Measurements from ENCODE around the gene BCL2.

Gene BCL2

GRCh38 chr18:63326011-63326410 lies 6.4 kb upstream of the BCL2 start:
- DNase-seq (ENCODE audit: low read depth in 2 of 2), result no peak

GRCh38 chr18:63325086-63325686 lies 5.6 kb upstream of the BCL2 start:
- DNase-seq (ENCODE audit: low read depth in 2 of 2), result no peak

DNA sequence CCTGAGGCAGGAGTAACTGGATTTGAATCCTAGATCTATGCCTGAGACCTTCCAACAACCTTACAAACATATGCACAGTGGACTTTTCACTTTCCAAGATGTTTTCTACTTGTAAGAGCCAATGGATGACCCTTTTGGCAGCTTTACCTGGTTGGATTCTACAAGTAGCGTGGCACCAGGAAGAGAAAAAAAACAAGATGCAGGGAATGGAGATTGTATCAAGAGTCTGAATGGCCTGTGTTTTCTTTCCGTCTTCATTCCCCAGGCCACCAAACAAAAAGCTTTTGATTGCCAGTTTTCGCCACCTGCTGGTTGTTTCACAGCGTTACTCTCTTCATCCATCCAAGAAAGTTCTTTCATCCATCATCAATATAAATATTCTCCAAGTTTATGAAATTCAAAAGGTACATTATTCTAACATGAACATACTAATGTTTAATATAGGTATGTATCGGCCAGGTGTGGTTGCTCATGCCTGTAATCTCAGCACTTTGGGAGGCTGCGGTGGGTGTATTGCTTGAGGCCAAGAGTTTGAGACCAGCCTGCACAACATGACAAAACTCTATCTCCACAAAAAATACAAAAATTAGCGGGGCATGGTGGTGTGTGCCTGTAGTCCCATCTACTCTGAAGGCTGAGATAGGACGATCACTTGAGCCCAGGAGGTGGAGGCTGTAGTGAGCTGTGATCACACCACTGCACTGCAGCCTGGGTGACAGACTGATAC lies 3.5 kb upstream of the BCL2 start:
- peak; percentile 38 to 58 for DNase-seq (ENCODE audit: low read depth in 2 of 2)

GRCh38 chr18:63322206-63322605 lies 2.6 kb upstream of the BCL2 start:
- no peak for DNase-seq (ENCODE audit: low read depth in 2 of 2)

DNA sequence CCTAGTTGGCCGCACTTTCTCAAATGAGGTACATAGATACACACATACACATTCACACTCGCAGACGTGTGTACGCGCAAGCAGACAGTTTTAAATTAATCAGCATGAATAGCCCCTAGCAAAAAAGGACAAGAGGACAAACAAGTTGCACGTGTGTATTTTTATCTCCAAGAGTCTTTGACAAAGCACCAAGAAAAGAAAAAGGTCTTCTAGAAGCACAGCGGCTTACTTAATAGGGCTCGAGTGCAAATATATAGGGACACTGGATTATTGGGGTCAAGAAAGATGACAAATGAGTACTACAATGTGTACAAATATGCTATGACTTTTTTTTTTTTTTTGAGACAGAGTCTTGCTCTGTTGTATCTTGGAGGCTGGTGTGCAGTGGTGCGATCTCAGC lies 1.7 kb upstream of the BCL2 start:
- DNase-seq (ENCODE audit: low read depth in 2 of 2), result no peak

GRCh38 chr18:63320975-63321265 lies 1.4 kb upstream of the BCL2 start:
- DNase-seq (ENCODE audit: low read depth in 2 of 2), result no peak

DNA sequence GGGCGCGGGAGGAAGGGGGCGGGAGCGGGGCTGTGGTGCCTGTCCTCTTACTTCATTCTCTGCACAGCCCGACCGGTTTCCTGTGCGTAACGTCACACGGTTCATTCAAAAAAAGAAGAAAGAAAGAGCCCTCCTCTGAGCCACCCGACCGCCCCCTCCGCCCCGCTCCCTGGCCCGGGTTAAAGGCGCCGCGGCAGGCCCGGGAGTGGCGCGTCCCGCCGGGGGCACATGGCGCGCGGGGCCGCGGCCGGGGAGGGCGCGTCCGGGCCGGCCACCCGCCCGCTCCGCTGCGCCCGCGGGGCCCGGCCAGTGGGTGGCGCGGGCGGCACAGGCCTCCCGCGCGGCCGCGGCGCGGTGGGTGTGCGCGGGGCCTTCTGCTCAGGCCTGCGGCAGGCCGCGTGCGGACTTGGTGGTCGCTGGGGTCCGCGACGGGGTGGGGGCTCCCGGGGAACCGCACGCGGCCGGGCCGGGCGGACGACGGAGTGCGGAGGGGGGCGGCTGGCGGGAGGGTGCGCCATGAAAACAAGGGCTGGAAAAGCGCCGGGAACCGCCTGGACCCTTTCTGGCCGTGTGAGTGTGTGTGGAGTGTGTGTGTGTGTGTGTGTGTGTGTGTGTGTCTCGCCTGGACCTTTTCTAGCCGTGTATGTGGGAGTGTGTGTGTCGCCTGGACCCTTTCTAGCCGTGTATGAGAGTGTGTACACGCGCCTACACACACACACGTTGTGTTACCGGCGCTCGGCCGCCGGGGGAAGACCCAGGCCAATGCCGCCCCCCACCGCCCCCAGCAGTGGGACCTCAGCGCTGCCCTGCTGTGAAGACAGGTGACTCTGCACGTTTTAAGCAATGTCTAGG lies 780 bp upstream of the BCL2 start:
- peak; percentile 80 to 86 for DNase-seq (ENCODE audit: low read depth in 2 of 2)

- DNase-seq (ENCODE audit: low read depth in 2 of 2), result no peak
Observed at GRCh38 chr18:63318889-63319382, 633 bp downstream of the BCL2 start.

DNA sequence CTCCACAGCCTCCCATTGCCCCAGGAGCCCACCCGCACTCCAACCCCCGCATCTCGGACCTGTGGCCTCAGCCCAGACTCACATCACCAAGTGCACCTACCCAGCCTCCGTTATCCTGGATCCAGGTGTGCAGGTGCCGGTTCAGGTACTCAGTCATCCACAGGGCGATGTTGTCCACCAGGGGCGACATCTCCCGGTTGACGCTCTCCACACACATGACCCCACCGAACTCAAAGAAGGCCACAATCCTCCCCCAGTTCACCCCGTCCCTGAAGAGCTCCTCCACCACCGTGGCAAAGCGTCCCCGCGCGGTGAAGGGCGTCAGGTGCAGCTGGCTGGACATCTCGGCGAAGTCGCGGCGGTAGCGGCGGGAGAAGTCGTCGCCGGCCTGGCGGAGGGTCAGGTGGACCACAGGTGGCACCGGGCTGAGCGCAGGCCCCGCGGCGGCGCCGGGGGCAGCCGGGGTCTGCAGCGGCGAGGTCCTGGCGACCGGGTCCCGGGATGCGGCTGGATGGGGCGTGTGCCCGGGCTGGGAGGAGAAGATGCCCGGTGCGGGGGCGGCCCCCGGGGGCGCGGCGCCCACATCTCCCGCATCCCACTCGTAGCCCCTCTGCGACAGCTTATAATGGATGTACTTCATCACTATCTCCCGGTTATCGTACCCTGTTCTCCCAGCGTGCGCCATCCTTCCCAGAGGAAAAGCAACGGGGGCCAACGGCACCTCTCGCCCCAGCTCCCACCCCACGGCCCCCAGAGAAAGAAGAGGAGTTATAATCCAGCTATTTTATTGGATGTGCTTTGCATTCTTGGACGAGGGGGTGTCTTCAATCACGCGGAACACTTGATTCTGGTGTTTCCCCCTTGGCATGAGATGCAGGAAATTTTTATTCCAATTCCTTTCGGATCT lies 1.3 kb downstream of the BCL2 start:
- DNase-seq (ENCODE audit: low read depth in 2 of 2), result peak; percentile 69 to 74

DNA sequence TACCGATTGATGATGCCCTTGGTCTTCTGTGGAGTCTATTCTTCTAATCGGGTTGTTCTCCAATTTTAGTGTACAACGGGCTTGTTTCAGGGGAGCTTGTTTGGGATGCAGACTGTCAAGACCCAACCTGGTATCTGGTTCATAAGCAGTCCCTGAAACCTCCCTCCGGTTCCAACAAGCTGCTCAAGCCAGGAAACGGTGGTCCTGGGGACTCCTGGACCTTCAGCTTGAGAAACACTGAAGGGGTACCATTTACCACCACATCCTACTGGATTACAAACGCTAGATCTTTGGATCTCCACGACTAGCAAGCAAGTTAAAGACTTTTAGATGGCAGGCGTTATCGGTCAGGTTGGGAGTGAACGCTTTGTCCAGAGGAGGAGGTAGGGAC lies 2.0 kb downstream of the BCL2 start:
- DNase-seq (ENCODE audit: low read depth in 2 of 2), result no peak

GRCh38 chr18:63316612-63317555 lies 2.7 kb downstream of the BCL2 start:
- no peak for DNase-seq (ENCODE audit: low read depth in 2 of 2)

DNA sequence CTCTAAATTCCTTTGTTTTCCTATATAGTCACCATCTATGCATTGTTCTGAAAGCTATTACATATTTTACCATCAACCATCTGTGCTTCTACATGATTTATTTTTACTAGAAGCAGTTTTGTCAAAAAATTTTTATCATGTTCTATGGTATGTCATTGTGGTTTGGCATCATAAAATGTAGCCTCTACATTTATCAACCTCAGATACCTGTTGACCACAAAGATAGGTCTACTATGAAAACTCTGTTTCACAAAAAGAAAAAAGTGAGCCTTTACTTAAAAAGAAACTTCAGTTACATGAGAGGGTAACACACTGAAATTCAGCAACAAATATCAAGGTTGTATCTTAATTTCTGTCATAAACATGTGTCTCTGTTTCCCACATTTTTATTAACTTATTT lies 3.7 kb downstream of the BCL2 start:
- no peak for DNase-seq (ENCODE audit: low read depth in 2 of 2)

- no peak for DNase-seq (ENCODE audit: low read depth in 2 of 2)
Observed at GRCh38 chr18:63315131-63315662, 4.4 kb downstream of the BCL2 start.

- no peak for DNase-seq (ENCODE audit: low read depth in 2 of 2)
Observed at GRCh38 chr18:63314062-63314790, 5.3 kb downstream of the BCL2 start.

- no peak for DNase-seq (ENCODE audit: low read depth in 2 of 2)
Observed at GRCh38 chr18:63313396-63313917, 6.1 kb downstream of the BCL2 start.

GRCh38 chr18:63312737-63313395 lies 6.7 kb downstream of the BCL2 start:
- DNase-seq (ENCODE audit: low read depth in 2 of 2), result no peak

DNA sequence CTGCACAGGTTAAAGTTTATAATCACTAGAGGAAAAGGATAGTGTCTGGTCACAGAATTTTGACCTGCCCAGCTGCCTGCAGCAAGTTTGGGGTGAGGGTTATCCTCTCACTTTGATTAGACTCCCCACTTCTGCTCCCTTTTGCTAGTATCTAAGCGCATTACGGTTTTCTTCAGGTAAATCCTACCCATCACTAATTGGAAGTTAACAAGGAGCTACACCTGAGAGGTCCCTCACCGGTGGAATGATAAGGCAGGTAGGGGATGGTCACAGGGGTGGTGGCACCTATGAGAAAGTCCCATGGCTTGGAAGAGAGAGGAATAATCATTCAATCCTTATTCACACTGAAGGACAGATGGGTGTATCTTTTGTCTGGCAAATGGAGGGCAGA lies 7.6 kb downstream of the BCL2 start:
- no peak for DNase-seq (ENCODE audit: low read depth in 2 of 2)

GRCh38 chr18:63311118-63312018 lies 8.2 kb downstream of the BCL2 start:
- no peak for DNase-seq (ENCODE audit: low read depth in 2 of 2)
